HEK293 (cell line): ENCODE results near the gene SLC66A2.

ENCODE experiments used
- KLF10 ChIP-seq: fragments of 450-650 bp; IDR thresholded peaks from 2 replicates; pipeline ENCODE4 v1.5.1; 2018; ENCODE audit warnings: missing biosample characterization, mild to moderate bottlenecking, missing genetic modification characterization
- REPIN1 ChIP-seq: fragments of 450-650 bp; formaldehyde crosslinking; IDR thresholded peaks from 2 replicates; pipeline ENCODE4 v1.5.1; 2017; ENCODE audit warnings: missing biosample characterization, missing genetic modification characterization, low read depth
- TSHZ1 ChIP-seq: fragments of 450-650 bp; formaldehyde crosslinking; IDR thresholded peaks from 2 replicates; pipeline ENCODE4 v1.5.1; 2016; ENCODE audit warnings: missing biosample characterization, missing genetic modification characterization, borderline replicate concordance

GRCh38 chr18:79899609-79900445 is 51.6 kb downstream of the SLC66A2 start:
- TF ChIP-seq KLF10 (tag by site-specific recombination) (no peak), REPIN1 (tag by site-specific recombination) (no peak), TSHZ1 (tag by site-specific recombination) (no peak)
